HG02943 (cell line): ENCODE measurements around the gene DOCK3.
"Not testable (repeated sequence)": the region's sequence is repeated elsewhere in the genome, so short reads cannot be mapped to it uniquely, and the experiment has no call there.

Experiments
- ATAC-seq: cut with Tn5 transposase; IDR thresholded peaks from one replicate; pipeline ENCODE4 v1.9.1; 2021; ENCODE audit warnings: mild to moderate bottlenecking, low read depth, moderate library complexity; ENCODE audit not compliant: unreplicated experiment

The DOCK3 gene

DNA sequence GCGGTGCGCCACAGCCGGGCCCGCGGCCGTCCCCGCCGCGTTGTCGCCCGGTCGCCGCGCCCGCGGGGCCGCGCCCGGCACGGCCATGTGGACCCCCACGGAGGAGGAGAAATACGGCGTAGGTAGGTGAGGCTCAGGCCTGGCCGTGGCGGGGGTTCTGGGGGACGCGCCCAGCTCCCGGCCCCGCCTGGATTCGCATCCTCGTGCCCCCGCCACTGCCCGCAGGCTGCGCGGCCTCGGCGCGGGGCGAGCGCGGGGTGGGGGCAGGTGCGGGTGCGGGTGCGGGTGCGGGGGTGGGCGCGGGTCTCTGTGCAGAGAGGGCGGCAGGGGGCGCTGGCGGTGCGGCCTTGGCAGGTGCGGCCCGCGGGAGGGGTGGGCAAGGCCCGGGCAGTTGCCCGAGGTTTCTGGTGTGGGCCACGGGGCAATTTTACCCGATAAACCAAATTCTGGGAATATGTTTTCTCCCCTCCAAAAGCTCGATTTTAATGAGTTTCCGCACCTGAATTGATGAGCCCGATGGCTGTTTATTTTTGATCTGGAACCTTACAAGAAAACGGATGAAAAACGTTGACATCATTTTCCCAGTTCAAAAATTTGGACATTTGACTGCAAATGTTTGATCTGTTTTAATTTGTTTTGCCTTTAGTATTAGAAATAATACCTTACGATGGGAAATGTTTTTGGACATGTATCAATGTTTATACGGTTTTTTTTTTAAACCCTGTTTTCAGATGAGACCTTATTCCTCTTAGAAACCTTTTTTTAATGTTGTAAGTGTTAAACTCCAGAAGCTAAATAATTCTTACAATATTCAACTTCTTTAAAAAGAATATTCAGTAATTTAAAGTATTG is 678 bp downstream of the DOCK3 start:
- no peak for ATAC-seq

DNA sequence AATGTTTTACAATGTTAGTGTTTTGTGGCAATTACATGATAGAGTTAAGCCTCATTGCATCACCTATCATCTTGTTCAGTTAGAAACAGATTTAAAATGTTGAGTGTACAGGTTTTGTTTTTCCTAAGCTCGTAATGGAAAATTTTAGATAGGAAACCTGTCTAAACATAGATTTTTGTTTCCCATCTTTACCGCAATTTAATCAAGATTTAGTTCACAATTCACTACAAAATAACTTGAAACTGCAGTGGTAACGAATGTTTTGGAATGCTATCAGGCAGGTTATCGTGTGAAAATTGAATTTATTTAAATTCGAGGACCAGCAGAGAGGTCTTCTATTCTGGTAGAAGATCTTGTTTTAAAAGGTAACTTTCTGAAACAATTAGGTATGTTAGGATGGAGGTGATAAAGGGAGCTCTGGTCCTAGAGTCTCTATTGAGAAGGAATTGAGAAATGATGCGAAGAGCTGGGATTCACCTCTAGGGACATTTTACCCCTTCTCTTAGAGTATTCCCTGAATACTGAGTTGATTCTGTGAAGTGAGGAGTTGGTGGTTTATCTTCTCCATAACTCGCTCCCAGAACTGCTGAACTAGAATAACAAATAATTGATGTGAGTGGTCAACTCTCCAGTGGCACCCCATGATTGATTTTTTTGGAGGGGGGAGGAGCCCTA is 1.4 kb downstream of the DOCK3 start:
- ATAC-seq, result no peak

DNA sequence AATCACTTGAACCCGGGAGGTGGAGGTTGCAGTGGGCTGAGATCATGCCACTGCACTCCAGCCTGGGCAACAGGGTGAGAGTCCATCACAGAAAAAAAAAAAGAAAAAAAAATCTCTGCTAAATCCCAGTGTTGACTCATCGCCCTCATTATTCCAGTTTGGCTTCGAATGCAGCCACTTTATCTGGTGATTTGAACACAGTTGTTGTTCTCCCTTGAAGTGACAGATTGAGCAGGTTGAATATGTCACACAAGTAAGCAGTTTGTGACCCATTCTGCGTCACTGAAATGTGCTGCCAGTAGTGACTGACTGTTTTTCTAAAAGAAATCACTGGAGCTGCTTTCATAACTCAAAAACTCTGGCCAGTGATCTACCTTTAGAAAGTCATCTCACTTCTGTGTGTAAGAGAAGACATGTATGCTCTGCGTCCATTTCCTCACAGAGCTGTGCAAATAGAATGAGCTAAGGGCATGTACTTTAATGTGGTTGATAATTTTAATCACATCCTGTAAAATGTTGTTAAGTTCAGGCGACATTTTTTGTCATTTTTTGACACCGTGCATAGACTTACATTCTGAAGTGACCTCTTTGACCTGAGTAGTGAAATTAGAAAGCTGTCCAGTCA is 12.5 kb downstream of the DOCK3 start:
- no peak for ATAC-seq

DNA sequence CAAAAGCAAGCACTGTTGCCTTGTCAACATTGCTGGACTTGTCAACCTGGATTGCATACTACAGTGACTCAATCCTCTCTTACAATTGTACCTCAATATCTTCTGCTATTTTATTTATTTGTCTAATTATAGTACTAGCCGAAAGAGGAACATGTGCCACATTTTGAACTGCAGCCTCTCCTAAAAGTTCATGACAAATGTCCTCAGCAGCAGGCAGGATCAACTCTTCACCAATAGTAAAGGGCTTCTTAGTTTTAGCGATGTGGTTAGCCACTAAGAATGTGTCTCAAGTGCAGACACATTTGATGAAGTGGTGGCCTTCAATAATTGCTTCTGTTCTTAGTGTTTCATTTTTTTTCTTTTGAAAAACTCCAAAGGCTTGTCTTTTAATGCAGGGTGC is 13.2 kb downstream of the DOCK3 start:
- no peak for ATAC-seq

DNA sequence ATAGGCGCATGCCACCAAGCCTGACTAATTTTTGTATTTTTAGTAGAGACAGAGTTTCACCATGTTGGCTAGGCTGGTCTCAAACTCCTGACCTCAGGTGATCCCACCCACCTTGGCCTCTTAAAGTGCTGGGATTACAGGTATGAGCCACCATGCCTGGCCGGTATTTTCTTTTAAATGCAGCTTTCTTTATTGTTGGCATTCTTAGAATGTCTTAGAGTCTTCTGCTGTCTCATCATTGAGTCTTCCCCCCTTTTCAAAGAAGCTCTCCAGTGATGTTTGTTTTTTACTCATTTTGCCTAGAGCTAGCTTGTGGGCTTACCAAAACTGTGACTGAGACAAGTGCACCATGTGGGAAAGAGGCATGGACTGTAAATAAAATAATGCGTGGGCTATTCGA is 13.9 kb downstream of the DOCK3 start:
- not testable (repeated sequence) for ATAC-seq

DNA sequence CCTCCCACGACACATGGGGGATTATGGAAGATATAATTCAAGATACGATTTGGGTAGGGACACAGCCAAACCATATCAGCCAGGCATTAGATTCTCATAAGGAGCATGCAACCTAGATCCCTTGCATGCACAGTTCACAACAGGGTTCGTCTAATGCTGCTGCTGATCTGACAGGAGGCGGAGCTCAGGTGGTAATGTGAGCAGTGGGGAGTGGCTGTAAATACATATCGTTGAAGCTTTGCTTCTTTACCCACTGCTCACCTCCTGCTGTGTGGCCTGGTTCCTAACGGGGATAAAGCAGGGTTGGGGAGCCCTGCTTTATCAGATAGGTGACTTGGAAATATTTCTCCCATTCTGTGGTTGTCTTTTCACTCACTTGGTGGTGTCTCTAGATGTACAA is 14.8 kb downstream of the DOCK3 start:
- no peak for ATAC-seq

DNA sequence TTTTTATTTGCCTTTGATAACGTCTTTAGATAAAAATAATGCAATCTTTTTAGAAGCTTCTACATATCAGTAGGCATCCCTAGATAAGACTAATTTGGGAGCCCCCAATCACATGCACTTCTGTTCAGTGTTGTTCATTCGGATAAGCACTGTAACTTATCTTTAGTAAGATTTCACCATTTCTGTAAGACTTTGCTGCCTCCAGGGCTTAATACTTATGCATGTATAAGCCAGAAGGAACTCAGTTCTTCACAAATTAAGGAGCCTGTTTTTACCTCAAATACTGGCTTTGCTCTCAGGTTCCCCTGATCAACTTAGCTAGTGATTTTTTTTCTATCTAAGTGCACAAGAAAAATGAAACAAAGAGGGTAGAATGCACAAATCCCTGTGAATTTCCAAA is 20.3 kb downstream of the DOCK3 start:
- ATAC-seq, result no peak

DNA sequence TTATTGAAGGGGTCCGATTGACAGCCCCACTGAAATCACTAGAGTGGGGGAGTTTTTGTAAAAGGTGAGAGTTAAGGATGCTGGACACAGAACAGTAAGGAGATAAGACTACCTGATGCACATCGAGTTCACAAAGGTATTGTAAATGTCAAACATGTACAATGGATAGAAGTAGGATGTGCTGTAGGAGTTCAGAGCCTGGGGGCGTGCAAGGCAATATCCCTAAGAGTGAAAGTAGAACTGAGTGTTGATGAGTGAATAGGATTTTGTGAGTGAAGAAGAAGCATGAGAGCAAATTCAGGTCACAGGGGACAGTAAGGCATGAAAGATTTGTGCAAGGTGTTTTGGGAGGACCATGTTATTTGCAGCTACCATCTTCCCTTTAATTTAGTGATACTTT is 21.5 kb downstream of the DOCK3 start:
- ATAC-seq, result no peak

DNA sequence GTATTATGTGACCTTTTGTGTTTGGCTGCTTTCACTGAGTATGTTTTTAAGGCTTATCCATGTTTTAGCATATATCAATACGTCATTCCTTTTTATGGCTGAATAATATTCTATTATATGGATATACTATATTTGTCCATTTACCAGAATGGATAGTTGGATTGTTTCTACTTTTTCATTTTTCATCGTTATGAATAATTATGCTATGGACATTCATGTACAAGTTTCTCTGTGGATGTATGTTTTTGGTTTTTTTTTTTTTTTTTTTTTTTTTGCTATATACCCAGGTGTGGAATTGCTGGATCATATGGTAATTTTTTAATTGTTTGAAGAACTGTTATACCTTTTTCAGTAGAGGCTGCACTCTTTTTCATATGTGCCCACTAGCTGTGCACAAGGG is 23.5 kb downstream of the DOCK3 start:
- ATAC-seq, result no peak

DNA sequence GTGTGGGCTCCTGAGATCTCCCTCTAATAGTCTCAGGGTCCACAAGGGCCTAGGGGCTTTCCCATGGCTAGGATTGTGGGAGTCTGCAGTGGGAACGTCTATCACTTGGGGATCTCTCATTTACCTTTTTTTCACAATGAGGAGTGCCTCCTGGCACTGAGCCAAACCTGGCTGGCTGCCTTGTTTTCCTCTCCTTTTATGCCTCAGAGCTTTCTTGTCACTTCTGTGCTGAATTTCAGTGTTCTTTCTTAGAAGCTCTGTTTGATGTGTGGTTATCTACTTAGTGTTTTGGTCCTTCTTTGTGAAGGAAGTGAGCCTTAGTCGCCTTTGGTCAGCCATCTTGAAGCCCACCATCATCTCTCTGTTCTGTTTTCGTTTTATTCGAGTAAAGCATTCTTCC is 33.9 kb downstream of the DOCK3 start:
- no peak for ATAC-seq

DNA sequence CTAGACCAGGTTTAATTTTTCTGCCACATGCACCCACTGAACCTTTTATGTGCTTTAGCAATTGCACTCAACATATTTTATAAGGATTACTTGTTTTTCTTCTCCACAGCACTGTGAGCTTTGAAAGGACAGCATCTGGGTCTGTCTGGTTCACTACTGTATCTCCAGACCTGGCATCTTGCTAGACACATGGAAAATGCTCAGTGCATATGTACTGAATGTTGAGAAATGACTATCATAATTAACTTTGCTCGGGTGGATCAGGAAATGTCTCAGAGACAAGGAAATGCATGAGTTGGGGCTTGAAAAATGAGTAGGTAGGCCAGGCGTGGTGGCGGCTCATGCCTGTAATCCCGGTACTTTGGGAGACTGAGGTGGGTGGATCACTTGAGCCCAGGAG is 40.2 kb downstream of the DOCK3 start:
- ATAC-seq, result no peak

DNA sequence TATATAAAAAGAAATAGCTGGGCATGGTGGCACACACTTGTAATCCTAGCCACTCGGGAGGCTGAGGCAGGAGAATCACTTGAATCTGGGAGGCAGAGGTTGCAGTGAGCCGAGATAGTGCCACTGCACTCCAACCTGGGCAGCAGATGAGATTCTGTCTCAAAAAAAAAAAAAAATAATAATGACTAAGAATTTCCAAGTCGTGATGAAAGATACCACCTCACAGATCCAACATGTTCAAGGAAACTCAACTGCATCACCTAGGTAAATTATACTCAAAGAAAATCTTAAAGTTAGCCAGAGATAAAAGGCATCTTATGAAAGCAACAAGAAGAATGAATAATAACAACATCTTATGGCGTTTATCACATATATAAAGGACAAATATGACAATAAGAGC is 50.1 kb downstream of the DOCK3 start:
- no peak for ATAC-seq

DNA sequence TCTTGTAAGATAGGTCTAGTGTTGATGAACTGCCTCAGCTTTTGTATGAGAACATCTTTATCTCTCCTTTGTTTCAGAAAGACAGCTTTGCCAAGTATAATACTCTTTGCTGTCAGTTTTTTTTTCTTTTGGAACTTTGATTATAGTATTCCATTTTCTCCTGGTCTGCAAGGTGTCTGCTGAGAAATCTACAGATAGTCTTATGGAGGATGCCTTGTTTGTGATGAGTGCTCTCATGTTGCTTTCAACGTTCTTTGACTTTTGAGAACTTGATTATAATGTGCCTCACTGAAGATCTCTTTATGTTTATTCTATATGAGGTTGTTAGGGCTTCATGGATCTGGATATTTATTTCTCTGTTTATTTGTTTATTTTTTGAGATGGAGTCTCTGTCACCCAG is 60.3 kb downstream of the DOCK3 start:
- ATAC-seq, result no peak

DNA sequence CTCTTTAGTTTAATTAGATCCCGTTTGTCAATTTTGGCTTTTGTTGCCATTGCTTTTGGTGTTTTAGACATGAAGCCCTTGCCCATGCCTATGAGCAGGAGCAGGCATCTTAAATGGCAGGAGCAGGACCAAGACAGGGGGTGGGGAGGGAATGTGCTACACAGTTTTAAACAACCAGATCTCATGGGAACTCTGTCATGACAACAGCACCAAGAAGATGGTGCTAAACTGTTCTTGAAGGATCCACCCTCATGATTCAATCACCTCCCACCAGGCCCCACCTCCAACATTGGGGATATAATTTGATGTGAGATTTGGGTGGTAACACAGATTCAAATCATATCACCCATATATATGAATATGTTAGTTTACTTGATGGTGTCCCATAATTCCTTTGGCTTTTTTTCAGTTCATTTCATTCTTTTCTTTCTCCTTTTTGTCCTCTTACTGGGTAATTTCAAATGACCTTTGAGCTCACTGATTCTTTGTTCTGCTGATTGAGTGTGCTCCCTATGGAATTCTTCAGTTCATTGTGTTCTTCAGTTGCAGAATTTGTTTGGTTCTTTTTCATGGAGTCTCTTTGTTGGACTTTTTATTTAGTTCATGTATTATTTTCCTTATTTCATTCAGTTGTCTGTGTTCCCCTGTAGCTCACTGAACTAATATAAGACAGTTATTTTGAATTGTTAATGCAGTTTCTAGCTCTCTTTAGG is 62.6 kb downstream of the DOCK3 start:
- no peak for ATAC-seq

DNA sequence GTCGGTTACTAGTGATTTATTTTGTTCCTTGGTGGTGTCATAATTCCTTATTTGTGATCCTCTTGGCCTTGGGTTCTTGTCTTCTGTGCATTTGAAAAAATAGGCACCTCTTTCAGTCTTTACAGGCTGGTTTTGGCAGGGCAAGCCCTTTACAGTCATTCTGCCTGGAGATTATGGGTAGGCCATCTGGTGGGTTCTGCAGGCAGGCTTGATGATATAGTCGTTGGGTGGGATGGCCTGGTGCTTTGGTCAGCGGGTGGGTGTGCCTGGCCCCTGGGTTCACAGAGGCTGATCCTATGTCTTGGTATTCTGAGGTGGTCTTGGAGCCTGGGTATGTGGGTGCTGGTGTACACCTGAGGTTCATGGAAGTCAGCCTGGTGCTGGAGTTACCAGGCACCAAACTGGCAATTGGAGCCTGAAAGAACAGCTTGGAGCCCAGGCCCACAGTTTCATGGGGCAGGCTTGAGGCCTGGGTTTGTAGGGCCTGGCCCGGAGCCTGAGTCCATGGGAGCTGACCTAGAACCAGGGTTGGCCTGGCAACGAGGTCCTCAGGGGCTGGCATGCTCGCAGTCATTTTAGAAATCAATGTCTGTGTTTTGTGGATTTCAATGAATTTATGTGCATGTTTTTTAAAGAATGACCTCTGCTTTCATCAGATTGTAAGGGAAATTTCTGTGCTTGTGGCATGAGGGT is 63.3 kb downstream of the DOCK3 start:
- ATAC-seq, result no peak

DNA sequence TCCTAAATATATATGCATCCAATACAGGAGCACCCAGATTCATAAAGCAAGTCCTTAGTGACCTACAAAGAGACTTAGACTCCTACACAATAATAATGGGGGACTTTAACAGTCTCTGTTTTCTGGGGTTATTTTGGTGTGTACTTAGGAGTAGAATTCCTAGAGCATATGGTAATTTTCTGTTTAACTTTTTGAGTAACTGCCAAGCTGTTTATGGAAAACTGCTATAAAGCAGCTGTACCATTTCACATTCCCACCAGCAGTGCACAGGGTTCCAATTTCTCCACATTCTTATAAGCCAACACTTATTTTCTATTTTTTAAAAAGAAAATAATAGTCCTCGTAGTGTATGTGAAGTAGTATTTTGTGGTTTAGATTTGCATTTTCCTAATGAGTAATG is 68.9 kb downstream of the DOCK3 start:
- ATAC-seq, result no peak

DNA sequence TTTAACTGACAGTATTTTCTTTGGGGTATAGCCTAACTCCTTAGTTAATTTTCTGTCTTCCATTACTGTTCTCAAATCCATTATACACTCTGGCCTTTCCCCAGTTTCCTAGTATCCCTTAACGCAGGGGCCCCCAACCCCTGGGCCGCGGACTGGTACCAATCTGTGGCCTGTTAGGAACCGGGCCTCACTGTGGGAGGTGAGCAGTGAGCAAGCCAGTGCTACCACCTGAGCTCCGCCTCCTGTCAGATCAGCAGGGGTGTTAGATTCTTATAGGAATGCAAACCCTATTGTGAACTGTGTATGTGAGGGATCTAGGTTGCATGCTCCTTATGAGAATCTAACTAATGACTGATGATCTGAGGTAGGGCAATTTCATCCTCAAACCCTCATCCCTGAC is 75.1 kb downstream of the DOCK3 start:
- no peak for ATAC-seq

DNA sequence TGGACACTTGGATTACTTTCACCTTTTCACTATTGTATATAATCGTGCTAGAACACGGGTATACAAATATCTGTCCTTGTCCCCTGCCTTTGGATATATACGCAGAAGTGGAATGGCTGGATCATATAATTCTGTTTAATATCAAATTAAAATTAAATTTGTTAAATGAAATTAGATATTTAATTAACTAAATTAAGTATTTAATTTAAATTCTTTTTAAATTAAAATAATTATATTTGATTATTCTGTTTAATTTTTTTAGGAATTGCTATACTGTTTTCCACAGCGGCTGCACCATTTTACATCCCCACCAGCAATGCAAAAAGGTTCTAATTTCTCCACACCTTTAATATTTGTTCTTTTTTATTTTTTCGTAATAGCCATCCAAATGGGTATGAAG is 84.3 kb downstream of the DOCK3 start:
- ATAC-seq, result no peak

DNA sequence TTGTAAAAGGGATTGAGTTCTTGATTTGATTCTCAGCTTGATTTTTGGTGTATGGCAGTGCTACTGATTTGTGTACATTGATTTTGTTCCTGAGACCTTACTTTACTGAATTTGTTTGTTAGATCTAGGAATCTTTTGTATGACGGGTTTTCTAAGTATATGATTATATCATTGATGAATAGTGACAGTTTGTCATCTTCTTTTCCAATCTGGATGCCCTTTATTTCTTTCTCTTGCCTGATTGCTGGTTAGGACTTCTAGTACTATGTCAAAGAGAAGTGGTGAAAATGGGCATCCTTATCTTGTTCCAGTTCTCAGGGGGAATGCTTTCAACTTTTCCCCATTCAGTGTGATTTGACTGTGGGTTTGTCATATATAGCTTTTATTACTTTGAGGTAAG is 103.0 kb downstream of the DOCK3 start:
- no peak for ATAC-seq

DNA sequence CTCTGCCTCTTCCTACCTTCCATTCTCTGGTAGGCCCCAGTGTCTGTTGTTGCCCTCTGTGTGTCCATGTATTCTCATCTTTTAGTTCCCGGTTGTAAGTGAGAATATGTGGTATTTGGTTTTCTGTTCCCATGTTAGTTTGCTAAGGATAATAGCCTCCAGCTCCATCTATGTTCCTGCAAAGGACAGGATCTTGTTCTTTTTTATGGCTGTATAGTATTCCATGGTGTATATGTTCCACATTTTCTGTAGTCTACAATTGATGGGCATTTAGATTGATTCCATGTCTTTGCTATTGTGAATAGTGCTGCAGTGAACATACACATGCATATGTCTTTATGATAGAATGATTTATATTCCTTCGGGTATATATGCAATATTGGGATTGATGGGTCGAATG is 107.0 kb downstream of the DOCK3 start:
- not testable (repeated sequence) for ATAC-seq

DNA sequence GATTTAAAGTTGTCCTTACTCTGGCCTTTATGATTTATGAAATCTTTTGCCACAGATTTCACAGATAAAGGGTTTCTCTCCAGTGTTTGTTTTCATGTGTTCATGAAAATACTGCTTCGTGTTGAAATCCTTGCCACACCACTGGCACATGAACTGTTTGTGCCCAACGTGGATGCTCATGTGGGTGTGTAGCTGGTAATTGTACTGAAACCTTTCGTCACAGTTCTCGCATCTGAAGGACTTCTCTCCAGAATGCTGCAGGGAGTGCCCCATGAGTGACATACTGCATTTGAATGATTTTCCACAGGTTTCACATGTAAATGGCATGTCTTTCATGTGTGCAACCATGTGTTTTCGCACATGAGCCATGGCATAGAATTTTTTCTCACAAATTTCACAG is 111.9 kb downstream of the DOCK3 start:
- ATAC-seq, result no peak
